OCI-LY7 (cell line): ENCODE results near the gene C16orf96. TPM values are rescaled to one million over a fixed set of nuclear protein-coding genes. Genes with fewer than 3 reads are reported as not detected.

Experiments
- BruUV-seq: library from RNA; stranded (reverse); fragments of 400-500 nt; replicated peaks from 2 replicates; lab custom pipeline; 2021; lab: Mats Ljungman, UMichigan
- CTCF ChIA-PET: fragments of 300-600 bp; sonication (Branson Sonifier 250); formaldehyde crosslinking; loops from one replicate; lab custom pipeline; 2022; ENCODE audit warnings: antibody characterized with exemption; ENCODE audit not compliant: unreplicated experiment; lab: Charles Lee
- POLR2A ChIA-PET: fragments of 300-600 bp; sonication (Branson Sonifier 250); formaldehyde crosslinking; loops from one replicate; lab custom pipeline; 2022; ENCODE audit warnings: antibody characterized with exemption; lab: Charles Lee
- DNase-seq: peaks from one replicate; pipeline ENCODE4 v3.0.0-alpha.2; 2015; ENCODE audit warnings: low spot score
- H2AFZ ChIP-seq: fragments of 200-600 bp; sonication (generic), shearing (Covaris generic); 2 replicates; pipeline ENCODE4 v1.6.1; 2014; ENCODE audit warnings: mild to moderate bottlenecking, antibody characterized with exemption, low read length, moderate library complexity
- H3K27ac ChIP-seq: fragments of 200-600 bp; sonication (generic); 2 replicates; pipeline ENCODE4 v1.5.1; 2014; ENCODE audit warnings: mixed run types, low read depth, mild to moderate bottlenecking, moderate library complexity, low read length, inconsistent platforms; ENCODE audit not compliant: poor library complexity, severe bottlenecking
- H3K36me3 ChIP-seq: fragments of 200-600 bp; sonication (generic); 2 replicates; pipeline ENCODE4 v1.6.1; 2014; ENCODE audit warnings: mild to moderate bottlenecking, antibody characterized with exemption, low read length, moderate library complexity, mixed read lengths; ENCODE audit not compliant: insufficient read depth
- H3K4me1 ChIP-seq: fragments of 200-600 bp; sonication (generic); 2 replicates; pipeline ENCODE4 v1.5.1; 2014; ENCODE audit warnings: mild to moderate bottlenecking, low read length; ENCODE audit not compliant: insufficient read depth, poor library complexity, severe bottlenecking
- H3K4me2 ChIP-seq: fragments of 200-600 bp; sonication (generic); 2 replicates; pipeline ENCODE4 v1.6.1; 2014; ENCODE audit warnings: mild to moderate bottlenecking, low read length
- H3K4me3 ChIP-seq: fragments of 200-600 bp; sonication (generic); 2 replicates; pipeline ENCODE4 v1.5.1; 2014; ENCODE audit warnings: mild to moderate bottlenecking, low read depth, low read length; ENCODE audit not compliant: poor library complexity, severe bottlenecking
- H3K79me2 ChIP-seq: fragments of 200-600 bp; sonication (generic); 2 replicates; pipeline ENCODE4 v1.6.1; 2016; ENCODE audit warnings: low read depth, mild to moderate bottlenecking, low read length, moderate library complexity, mixed read lengths; ENCODE audit not compliant: insufficient read depth
- H3K9me2 ChIP-seq: fragments of 200-600 bp; sonication (generic); 2 replicates; pipeline ENCODE4 v1.6.1; 2016; ENCODE audit warnings: mild to moderate bottlenecking, low read length, mixed read lengths; ENCODE audit not compliant: insufficient read depth
- H3K9me3 ChIP-seq: fragments of 200-600 bp; sonication (generic); 2 replicates; pipeline ENCODE4 v1.6.1; 2014; ENCODE audit warnings: mild to moderate bottlenecking, mixed run types, low read length, mixed read lengths
- H4K20me1 ChIP-seq: fragments of 200-600 bp; sonication (generic); 2 replicates; pipeline ENCODE4 v1.6.1; 2014; ENCODE audit warnings: mild to moderate bottlenecking, antibody characterized with exemption, low read length, moderate library complexity, mixed read lengths; ENCODE audit not compliant: insufficient read depth
- EZH2phosphoT487 ChIP-seq: fragments of 200-600 bp; sonication (generic); IDR thresholded peaks from 2 replicates; pipeline ENCODE4 v1.6.1; 2018; ENCODE audit warnings: low read depth, borderline replicate concordance, mild to moderate bottlenecking, mixed run types, antibody characterized with exemption, low read length, moderate library complexity, mixed read lengths
- intact Hi-C: fragments of 100-400 bp; cut with micrococcal nuclease; formaldehyde crosslinking; loops from one replicate; pipeline ENCODE4 v1.10.0; 2022; ENCODE audit not compliant: unreplicated experiment
- total RNA-seq, 2 experiments: library from RNA; depleted of rRNA in 1 of 2; stranded (reverse); fragments of >200 nt in 1 of 2; shearing (Covaris generic) in 1 of 2; gene quantifications; 2 replicates each; pipeline ENCODE4 v1.2.3, GENCODE V29; 2014 to 2022
- TF ChIP-seq, protein P1 (sequence below): fragments of 200-600 bp; sonication (generic); conservative IDR thresholded peaks from 2 replicates; pipeline ENCODE4 v1.5.1; 2014; ENCODE audit warnings: mild to moderate bottlenecking, antibody characterized with exemption, low read length, moderate library complexity, mixed read lengths

The C16orf96 gene
- total RNA-seq, 2 experiments from 2014 or later: 0.13 to 0.27 TPM

DNA sequence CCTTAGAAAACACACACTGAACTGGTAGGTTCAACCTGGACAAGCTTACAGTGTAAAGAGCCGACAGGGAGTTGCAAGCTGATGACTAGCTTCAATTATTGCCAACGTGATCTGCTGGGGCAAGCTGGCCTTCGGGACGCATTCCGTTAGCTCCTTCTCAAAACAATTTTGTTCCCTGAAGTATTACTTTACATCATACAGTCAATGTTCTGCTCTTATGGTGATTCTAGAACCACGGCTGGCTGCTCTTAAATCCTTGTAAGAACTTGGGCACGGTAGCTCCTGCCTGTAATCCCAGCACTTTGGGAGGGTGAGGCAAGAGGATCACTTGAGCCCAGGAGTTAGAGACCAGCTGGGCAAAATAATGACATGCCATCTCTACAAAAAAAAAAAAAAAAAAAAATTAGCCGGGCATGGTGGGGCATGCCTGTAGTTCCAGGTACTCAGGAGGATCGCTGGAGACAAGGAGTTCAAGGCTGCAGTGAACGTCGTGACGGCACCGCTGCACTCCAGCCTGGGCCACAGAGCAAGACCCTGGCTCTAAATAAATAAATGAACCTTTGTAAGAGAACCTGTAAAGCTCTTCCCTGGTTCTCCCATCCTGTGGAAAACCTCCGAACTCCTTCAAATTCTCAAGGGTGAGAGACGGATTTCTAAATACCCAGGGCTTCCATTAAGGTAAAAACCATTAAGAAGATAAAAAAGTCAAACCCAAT lies 19.6 kb upstream of the C16orf96 start:
- BruUV-seq: TSS peak; percentile 54
- intact Hi-C loops: no loop called here
- H4K20me1 ChIP-seq: no peaks in the 10 kb centered on the region
- H2AFZ ChIP-seq: no peak overlapping the region
- no peak for TF ChIP-seq EZH2phosphoT487
- TF ChIP-seq, protein P1, sequence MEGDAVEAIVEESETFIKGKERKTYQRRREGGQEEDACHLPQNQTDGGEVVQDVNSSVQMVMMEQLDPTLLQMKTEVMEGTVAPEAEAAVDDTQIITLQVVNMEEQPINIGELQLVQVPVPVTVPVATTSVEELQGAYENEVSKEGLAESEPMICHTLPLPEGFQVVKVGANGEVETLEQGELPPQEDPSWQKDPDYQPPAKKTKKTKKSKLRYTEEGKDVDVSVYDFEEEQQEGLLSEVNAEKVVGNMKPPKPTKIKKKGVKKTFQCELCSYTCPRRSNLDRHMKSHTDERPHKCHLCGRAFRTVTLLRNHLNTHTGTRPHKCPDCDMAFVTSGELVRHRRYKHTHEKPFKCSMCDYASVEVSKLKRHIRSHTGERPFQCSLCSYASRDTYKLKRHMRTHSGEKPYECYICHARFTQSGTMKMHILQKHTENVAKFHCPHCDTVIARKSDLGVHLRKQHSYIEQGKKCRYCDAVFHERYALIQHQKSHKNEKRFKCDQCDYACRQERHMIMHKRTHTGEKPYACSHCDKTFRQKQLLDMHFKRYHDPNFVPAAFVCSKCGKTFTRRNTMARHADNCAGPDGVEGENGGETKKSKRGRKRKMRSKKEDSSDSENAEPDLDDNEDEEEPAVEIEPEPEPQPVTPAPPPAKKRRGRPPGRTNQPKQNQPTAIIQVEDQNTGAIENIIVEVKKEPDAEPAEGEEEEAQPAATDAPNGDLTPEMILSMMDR: no peak
- H3K79me2 ChIP-seq: no peaks in the 10 kb centered on the region
- peaks cover 14% of the 10 kb centered on the region for H3K4me1 ChIP-seq
- no peak overlapping the region for H3K4me3 ChIP-seq
- H3K36me3 ChIP-seq: no peaks in the 10 kb centered on the region; the same call in none of the 2 replicates
- H3K9me2 ChIP-seq: no peaks in the 10 kb centered on the region
- 0 out of 2 replicates have a peak overlapping the region, but pooled peaks have one; percentile 62 for H3K4me2 ChIP-seq
- CTCF ChIA-PET: no interaction called here
- no peak for DNase-seq
- peaks cover 16% of the 10 kb centered on the region for H3K9me3 ChIP-seq
- POLR2A ChIA-PET: no interaction called here
- H3K27ac ChIP-seq: no peak overlapping the region

DNA sequence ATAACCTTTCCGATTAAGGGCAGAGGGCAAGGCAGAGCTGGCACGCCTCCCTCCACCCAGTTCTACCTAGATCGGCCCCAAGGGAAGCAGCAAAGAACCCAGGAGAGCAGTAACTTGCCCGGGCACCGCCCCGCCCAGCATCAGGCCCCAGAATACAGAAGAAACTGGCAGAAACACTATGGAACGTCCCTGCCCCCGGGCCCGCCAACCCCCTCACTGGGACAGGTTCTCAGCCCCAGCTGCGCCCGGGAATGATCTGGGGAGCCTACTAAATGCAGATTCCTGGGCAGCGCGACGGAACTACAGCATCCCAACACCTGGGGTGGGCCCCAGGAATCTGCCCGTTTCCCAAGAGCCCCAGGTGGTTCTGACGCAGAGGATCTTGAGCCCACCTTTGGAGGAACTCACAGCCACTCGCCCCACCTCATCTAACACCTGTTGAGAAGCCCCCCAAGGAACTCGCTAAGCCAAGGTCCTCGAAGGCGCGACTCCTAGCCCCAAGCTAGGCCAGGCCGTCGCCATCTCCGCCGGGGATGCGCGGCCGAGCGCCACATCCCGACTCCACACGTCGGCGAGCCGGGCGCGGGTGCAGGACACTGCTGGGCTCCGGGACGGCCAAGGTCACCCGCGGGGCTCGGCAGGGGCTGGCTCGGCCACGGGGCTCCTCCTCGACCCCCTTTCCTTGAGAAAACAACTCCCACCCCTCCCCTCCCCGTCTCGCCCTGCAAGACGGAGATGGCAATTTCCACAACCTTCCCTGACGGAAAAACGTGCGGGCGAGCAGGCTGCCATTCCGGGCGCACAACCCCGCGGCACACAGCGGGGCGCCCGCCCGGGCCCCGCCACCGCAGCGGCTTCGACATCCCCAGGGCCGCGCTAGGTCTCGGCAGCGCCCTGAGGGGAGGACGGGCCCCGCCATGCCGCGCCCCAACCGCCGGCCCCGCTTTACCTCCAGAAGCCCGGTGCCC lies 18.5 kb upstream of the C16orf96 start:
- intact Hi-C loops: no loop called here
- no peaks in the 10 kb centered on the region; the same call in 1 of the 2 replicates for H3K36me3 ChIP-seq
- H3K9me3 ChIP-seq: peaks cover 16% of the 10 kb centered on the region
- peaks cover 14% of the 10 kb centered on the region for H3K4me1 ChIP-seq
- peak overlapping the region; percentile 62 for H3K4me2 ChIP-seq
- BruUV-seq: no TSS peak
- no peak for DNase-seq
- no peaks in the 10 kb centered on the region for H3K9me2 ChIP-seq
- H2AFZ ChIP-seq: peak overlapping the region; percentile 28; the same call in 1 of the 2 replicates
- H3K79me2 ChIP-seq: no peaks in the 10 kb centered on the region
- TF ChIP-seq, protein P1: no peak
- no peak for TF ChIP-seq EZH2phosphoT487
- ChIA-PET POLR2A (interaction anchor here (1.6 kb wide), 1 partner anchor 13 kb away, joined by 3 read pairs; no protein-coding TSS in a partner anchor), CTCF (no interaction called here)
- H3K4me3 ChIP-seq: peak overlapping the region; percentile 66
- no peaks in the 10 kb centered on the region for H4K20me1 ChIP-seq
- no peak overlapping the region for H3K27ac ChIP-seq
